CD14-positive monocyte (primary cell): ENCODE measurements around the gene SIPA1L2. TPM values are rescaled to one million over a fixed set of nuclear protein-coding genes. Genes with fewer than 3 reads are reported as not detected.

ENCODE experiments used
- DNase-seq, 3 donors: peaks; one replicate each; pipeline ENCODE4 v3.0.0-alpha.2; 2011 to 2022
- H2AFZ ChIP-seq: 2 replicates; pipeline ENCODE4 v1.6.0; 2012; ENCODE audit warnings: mild to moderate bottlenecking, low read depth, low read length, inconsistent platforms; ENCODE audit not compliant: insufficient read depth, poor library complexity, severe bottlenecking
- H3K27ac ChIP-seq, 2 donors: 1 replicate in 1 of 2; 2 replicates in 1 of 2; pipeline ENCODE4 v1.5.1; 2012 to 2013; ENCODE audit warnings: low read length in 2 of 2, control low read depth in 1 of 2, inconsistent platforms in 1 of 2, low read depth in 1 of 2, mild to moderate bottlenecking in 1 of 2
- H3K27me3 ChIP-seq, 2 donors: one replicate each; pipeline versions ENCODE4 v1.6.0 to v1.6.1; 2011 to 2013; ENCODE audit warnings: low read length in 2 of 2; ENCODE audit not compliant: control insufficient read depth in 2 of 2, insufficient read depth in 2 of 2
- H3K36me3 ChIP-seq, 2 donors: replicated peaks in 1 of 2; 1 replicate in 1 of 2; 2 replicates in 1 of 2; pipeline versions ENCODE4 v1.5.1 to v1.6.1; 2012 to 2013; ENCODE audit warnings: low read length in 2 of 2, control low read depth in 1 of 2, inconsistent platforms in 1 of 2, mild to moderate bottlenecking in 1 of 2; ENCODE audit not compliant: insufficient read depth in 2 of 2, control insufficient read depth in 1 of 2
- H3K4me1 ChIP-seq, 2 donors: 1 replicate in 1 of 2; 2 replicates in 1 of 2; pipeline versions ENCODE4 v1.5.1 to v1.6.1; 2012 to 2013; ENCODE audit warnings: low read length in 2 of 2, control low read depth in 1 of 2, inconsistent platforms in 1 of 2, mild to moderate bottlenecking in 1 of 2, moderate library complexity in 1 of 2; ENCODE audit not compliant: insufficient read depth in 2 of 2, control insufficient read depth in 1 of 2
- H3K4me2 ChIP-seq: replicated peaks from 2 replicates; pipeline ENCODE3; 2012; ENCODE audit warnings: low read length, moderate library complexity, mild to moderate bottlenecking; ENCODE audit not compliant: poor library complexity, severe bottlenecking; ENCODE audit errors: extremely low read depth
- H3K4me3 ChIP-seq, 3 experiments: fragments of 200-600 bp in 1 of 3; sonication (generic) in 1 of 3; replicated peaks in 1 of 3; 1 replicate in 2 of 3; 2 replicates in 1 of 3; pipeline ENCODE4 v1.5.1; 2011 to 2013; ENCODE audit warnings: low read length in 3 of 3, mild to moderate bottlenecking in 3 of 3, control low read depth in 2 of 3, low read depth in 2 of 3, inconsistent platforms in 1 of 3, moderate library complexity in 1 of 3
- H3K79me2 ChIP-seq: 2 replicates; pipeline ENCODE4 v1.6.0; 2012; ENCODE audit warnings: mild to moderate bottlenecking, control low read depth, inconsistent platforms, low read length, moderate library complexity; ENCODE audit not compliant: insufficient read depth
- H3K9ac ChIP-seq: 2 replicates; pipeline ENCODE4 v1.6.0; 2017; ENCODE audit warnings: low read length, mild to moderate bottlenecking; ENCODE audit not compliant: insufficient read depth, poor library complexity, severe bottlenecking
- H3K9me3 ChIP-seq, 2 donors: replicated peaks in 1 of 2; 1 replicate in 1 of 2; 2 replicates in 1 of 2; pipeline versions ENCODE4 v1.5.1 to v1.6.1; 2012 to 2013; ENCODE audit warnings: low read length in 2 of 2, control low read depth in 1 of 2; ENCODE audit not compliant: control insufficient read depth in 1 of 2, insufficient read depth in 1 of 2
- H4K20me1 ChIP-seq: 2 replicates; pipeline ENCODE4 v1.6.0; 2012; ENCODE audit warnings: mild to moderate bottlenecking, low read length, control low read depth, moderate library complexity; ENCODE audit not compliant: insufficient read depth
- H3K27ac Mint-ChIP-seq, 7 donors: one replicate each; pipeline ENCODE4 v1.8.0; 2020; ENCODE audit warnings: mild to moderate bottlenecking in 7 of 7, mixed read lengths in 7 of 7, moderate library complexity in 6 of 7, inconsistent platforms in 2 of 7
- H3K27me3 Mint-ChIP-seq, 3 donors: one replicate each; pipeline ENCODE4 v1.8.0; 2021 to 2022; ENCODE audit warnings: low read depth in 3 of 3, mild to moderate bottlenecking in 3 of 3, mixed read lengths in 3 of 3, moderate library complexity in 3 of 3, inconsistent platforms in 1 of 3
- H3K36me3 Mint-ChIP-seq, 2 donors: one replicate each; pipeline ENCODE4 v1.8.0; 2020; ENCODE audit warnings: mixed read lengths in 2 of 2, inconsistent platforms in 1 of 2, mild to moderate bottlenecking in 1 of 2
- H3K4me1 Mint-ChIP-seq: one replicate; pipeline ENCODE4 v1.8.0; 2020; ENCODE audit warnings: mild to moderate bottlenecking, mixed read lengths
- H3K4me3 Mint-ChIP-seq, 2 donors: one replicate each; pipeline ENCODE4 v1.8.0; 2020; ENCODE audit warnings: mild to moderate bottlenecking in 2 of 2, mixed read lengths in 2 of 2, moderate library complexity in 1 of 2
- H3K9me3 Mint-ChIP-seq, 7 donors: one replicate each; pipeline ENCODE4 v1.8.0; 2020 to 2022; ENCODE audit warnings: mixed read lengths in 7 of 7, mild to moderate bottlenecking in 6 of 7, moderate library complexity in 6 of 7, inconsistent platforms in 2 of 7
- CTCF ChIP-seq: fragments of 200-600 bp; IDR thresholded peaks from one replicate; pipeline ENCODE4 v1.8.0; 2022; ENCODE audit warnings: antibody characterized with exemption, mild to moderate bottlenecking
- WGBS: methylation state at CpG from one replicate; pipeline ENCODE4 v1.1.5; 2013; ENCODE audit warnings: missing lambda C conversion rate; ENCODE audit not compliant: insufficient coverage; 5-methylcytosine and 5-hydroxymethylcytosine counted together
- intact Hi-C, 2 donors: fragments of 100-400 bp; cut with micrococcal nuclease; formaldehyde crosslinking; loops; one replicate each; pipeline versions ENCODE4 v1.15.0 to v1.15.1; 2023
- polyA plus RNA-seq, 3 donors: library from polyadenylated mRNA; depleted of rRNA in 1 of 3; unstranded in 2 of 3; stranded (reverse) in 1 of 3; fragments of 300-500 nt in 2 of 3; fragments of >200 nt in 1 of 3; fragmentation: Illumina TruSeq in 2 of 3; gene quantifications; 1 replicate in 2 of 3; 2 replicates in 1 of 3; pipeline ENCODE4 v1.2.3, GENCODE V29; 2012 to 2021

The SIPA1L2 gene
- polyA plus RNA-seq, 3 donors: 0.64 to 6.8 (median 1.3) TPM

- Histone ChIP-seq H3K36me3 (no peaks in the 10 kb centered on the region), H3K27ac (no peak overlapping the region), H3K4me1 (peaks cover 29% of the 10 kb centered on the region in 2 donors), H3K4me2 (no peak overlapping the region), H2AFZ (no peak overlapping the region), H3K9me3 (peaks cover 0 to 3% of the 10 kb centered on the region in 2 donors), H4K20me1 (no peaks in the 10 kb centered on the region), H3K27me3 (no peaks in the 10 kb centered on the region), H3K4me3 (no peak overlapping the region), H3K79me2 (no peaks in the 10 kb centered on the region), H3K9ac (no peak overlapping the region)
- Mint-ChIP-seq H3K27me3 (peaks cover 0 to 2% (median 0%) of the 10 kb centered on the region in 3 donors), H3K27ac (no peak overlapping the region), H3K4me1 (peaks cover 31% of the 10 kb centered on the region), H3K9me3 (peaks cover 0 to 8% (median 3%) of the 10 kb centered on the region in 7 donors), H3K36me3 (peaks cover 0 to 4% of the 10 kb centered on the region in 2 donors), H3K4me3 (no peak overlapping the region)
- no peak for TF ChIP-seq CTCF
- intact Hi-C loops: no loop called here
- 100% methylated on average over 1 of the region's 3 CpGs for WGBS
- no peak for DNase-seq
Measured at GRCh38 chr1:232586679-232587078, 43.3 kb downstream of the SIPA1L2 start.

- peaks cover 0 to 2% (median 0%) of the 10 kb centered on the region in 3 donors for H3K27me3 Mint-ChIP-seq
- peaks cover 0 to 8% (median 3%) of the 10 kb centered on the region in 7 donors for H3K9me3 Mint-ChIP-seq
- no peaks in the 10 kb centered on the region for H3K36me3 ChIP-seq
- H3K4me3 ChIP-seq: no peak overlapping the region
- H3K79me2 ChIP-seq: no peaks in the 10 kb centered on the region
- H3K27ac ChIP-seq: no peak overlapping the region
- H3K27me3 ChIP-seq: no peaks in the 10 kb centered on the region
- H2AFZ ChIP-seq: no peak overlapping the region
- peaks cover 0 to 3% of the 10 kb centered on the region in 2 donors for H3K9me3 ChIP-seq
- H3K9ac ChIP-seq: no peak overlapping the region
- H3K4me1 ChIP-seq: peaks cover 17% of the 10 kb centered on the region in 2 donors
- no peaks in the 10 kb centered on the region for H4K20me1 ChIP-seq
- peaks cover 19% of the 10 kb centered on the region for H3K4me1 Mint-ChIP-seq
- no peak overlapping the region for H3K4me2 ChIP-seq
- TF ChIP-seq CTCF: no peak
- no peak overlapping the region for H3K4me3 Mint-ChIP-seq
- intact Hi-C loops: no loop called here
- DNase-seq: no peak
- H3K36me3 Mint-ChIP-seq: peaks cover 0 to 4% of the 10 kb centered on the region in 2 donors
- H3K27ac Mint-ChIP-seq: no peak overlapping the region
Measured at GRCh38 chr1:232585486-232585885, 44.4 kb downstream of the SIPA1L2 start.
